ENCODE results near the gene PRKAR1B.

Gene PRKAR1B

GRCh38 chr7:727104-727805 lies at the start of gene PRKAR1B:
PRKAR1B (minus strand) TSS chr7:727281; CDS start chr7:711505, 15,776 bp downstream.
- no peak for DNase-seq

DNA sequence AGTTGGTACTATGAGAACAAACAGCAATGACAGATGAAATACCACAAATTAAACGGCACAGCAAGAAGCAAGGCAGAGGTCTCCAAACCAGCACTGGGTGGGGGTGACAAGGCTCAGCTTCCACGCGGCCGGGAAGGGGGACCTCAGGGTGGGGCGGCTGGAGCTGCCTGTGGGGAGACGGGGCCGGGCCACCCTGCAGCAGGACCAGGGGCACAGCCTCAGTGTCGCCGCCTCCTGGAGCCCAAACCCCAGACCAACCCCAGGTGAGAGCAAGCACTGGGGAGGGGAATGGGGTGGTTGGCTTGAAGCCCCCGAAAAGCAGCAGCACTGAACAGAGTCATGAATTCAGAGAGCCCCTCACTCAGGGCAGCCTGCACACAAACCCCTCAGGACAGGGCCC lies 49.3 kb upstream of the PRKAR1B start:
- DNase-seq = no peak

- DNase-seq = peak; percentile 3
These were observed 47.4 kb upstream of the PRKAR1B start for GRCh38 chr7:774161-775109.

DNA sequence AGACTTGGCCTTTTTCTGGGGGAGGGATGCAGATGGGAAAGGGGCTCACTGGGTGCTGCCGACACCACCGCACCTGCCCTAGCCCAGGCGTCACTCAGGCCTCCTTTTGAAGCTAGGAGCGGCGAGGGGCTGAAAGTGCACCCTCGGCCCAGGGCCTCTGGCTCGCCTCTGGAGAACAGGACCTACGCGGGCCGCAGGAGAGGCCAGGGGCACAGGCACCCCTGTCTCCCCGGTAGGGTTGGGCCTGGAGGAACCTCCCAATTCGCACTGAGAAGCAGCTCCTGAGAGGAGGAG lies 46.5 kb upstream of the PRKAR1B start:
- DNase-seq = no peak

GRCh38 chr7:772861-773621 lies 46.0 kb upstream of the PRKAR1B start:
- DNase-seq = no peak

GRCh38 chr7:772392-772791 lies 45.3 kb upstream of the PRKAR1B start:
- no peak for DNase-seq

- DNase-seq = no peak
These were observed 44.9 kb upstream of the PRKAR1B start for GRCh38 chr7:772005-772294.

DNA sequence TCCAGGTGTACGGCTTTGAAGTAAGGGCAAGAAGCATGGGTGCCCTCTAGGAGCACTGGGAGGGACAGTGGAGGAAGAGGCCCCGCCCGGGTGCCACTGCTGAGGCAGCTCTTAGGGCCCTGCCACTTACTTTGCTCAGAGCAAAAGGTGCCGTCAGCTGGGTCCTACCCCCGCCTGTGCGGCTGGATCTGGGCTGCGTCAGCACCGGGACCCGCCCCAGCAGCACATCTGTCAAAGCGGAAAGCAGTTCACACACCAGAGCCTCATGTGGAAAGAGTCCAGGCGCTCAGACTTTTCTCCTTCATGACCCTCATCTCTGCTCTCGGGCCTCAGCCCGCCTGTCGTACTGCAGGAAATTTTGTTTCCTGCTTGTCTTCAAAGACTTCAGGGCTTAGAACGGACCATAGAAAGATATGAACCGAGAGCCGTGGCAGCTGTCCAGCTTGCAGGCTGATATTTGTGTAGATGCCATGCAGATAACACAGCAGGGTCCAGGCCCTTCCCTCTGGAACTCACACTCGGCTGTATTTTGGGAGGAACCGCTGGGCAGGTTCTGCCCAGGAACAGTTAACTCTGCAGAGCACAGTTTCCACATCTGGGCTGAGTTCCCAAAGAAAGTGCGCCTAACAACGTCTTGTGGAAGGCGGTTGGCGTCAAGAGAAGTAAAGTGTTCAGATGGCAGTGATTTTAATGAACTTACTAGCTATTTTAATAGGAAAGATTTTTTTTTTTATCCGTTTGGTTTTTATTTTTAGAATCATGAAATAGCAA lies 44.3 kb upstream of the PRKAR1B start:
- no peak for DNase-seq

GRCh38 chr7:770741-771166 lies 43.7 kb upstream of the PRKAR1B start:
- no peak for DNase-seq

- DNase-seq = no peak
These were observed 43.3 kb upstream of the PRKAR1B start for GRCh38 chr7:770336-770735.

DNA sequence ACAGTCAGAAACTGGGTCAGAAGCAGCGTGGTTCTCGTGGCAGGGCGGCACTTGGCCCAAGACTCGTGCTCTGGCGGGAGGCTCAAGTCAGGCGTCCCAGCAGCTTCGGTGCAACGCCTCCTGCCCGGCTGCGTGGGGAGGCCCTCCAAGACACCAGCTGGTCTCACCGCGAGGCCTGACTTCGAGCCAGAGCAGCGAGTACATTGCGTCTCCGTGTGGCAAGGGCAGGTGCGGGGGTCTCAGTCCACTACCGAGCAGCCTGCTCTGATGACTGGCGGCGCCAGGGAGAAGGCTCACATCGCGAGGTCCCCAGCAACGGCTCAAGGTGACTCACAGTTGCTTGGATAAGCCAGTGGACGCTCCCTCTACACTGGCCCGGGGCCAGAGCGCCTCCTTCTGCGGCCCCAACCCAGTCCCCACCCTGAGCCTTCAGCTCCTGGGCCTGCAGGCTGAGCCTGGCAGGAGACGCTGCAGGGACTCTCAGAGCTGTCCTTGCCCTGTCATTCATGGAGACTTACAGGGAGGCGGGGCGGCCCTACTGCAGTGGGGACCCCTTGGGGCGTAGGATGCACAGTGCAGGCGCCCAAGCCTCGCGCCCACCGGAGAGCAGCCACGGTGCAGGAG lies 41.9 kb upstream of the PRKAR1B start:
- no peak for DNase-seq

DNA sequence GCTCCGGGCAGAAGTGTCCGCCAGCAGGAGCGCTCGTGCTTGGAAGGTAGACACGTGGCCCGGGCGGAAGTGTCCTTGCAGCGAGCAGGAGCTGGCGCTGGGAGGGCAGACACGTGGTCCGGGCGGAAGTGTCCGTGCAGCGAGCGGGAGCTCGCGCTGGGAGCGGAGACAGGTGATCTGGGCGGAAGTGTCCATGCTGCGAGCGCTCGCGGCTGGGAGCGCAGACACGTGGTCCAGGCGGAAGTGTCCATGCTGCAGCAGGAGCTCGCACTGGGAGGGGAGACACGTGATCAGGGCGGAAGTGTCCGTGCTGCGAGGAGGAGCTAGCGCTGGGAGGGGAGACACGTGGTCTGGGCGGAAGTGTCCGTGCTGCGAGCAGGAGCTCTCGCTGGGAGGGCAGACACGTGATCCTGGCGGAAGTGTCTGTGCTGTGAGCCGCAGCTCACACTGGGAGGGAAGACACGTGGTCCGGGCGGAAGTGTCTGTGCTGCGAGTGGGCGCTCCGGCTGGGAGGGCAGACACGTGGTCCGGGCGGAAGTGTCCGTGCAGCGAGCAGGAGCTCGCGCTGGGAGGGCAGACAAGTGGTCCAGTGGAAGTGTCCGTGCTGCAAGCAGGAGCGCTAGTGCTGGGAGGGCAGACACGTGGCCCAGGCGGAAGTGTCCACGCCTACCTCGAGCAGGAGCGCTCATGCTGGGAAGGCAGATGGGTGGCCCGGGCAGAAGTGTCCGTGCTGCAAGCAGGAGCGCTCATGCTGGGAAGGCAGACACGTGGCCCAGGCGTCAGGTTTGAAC lies 41.1 kb upstream of the PRKAR1B start:
- no peak for DNase-seq

GRCh38 chr7:767580-767940 lies 40.5 kb upstream of the PRKAR1B start:
- DNase-seq = no peak

- DNase-seq = no peak
These were observed 38.3 kb upstream of the PRKAR1B start for GRCh38 chr7:765383-765782.

GRCh38 chr7:763762-764161 lies 36.7 kb upstream of the PRKAR1B start:
- DNase-seq = peak; percentile 28

- DNase-seq = no peak
These were observed 35.8 kb upstream of the PRKAR1B start for GRCh38 chr7:762885-763284.

GRCh38 chr7:761631-762030 lies 34.5 kb upstream of the PRKAR1B start:
- DNase-seq = no peak

GRCh38 chr7:761101-761500 lies 34.0 kb upstream of the PRKAR1B start:
- no peak for DNase-seq

GRCh38 chr7:760006-760405 lies 32.9 kb upstream of the PRKAR1B start:
- no peak for DNase-seq

- no peak for DNase-seq
These were observed 32.5 kb upstream of the PRKAR1B start for GRCh38 chr7:759569-759968.

DNA sequence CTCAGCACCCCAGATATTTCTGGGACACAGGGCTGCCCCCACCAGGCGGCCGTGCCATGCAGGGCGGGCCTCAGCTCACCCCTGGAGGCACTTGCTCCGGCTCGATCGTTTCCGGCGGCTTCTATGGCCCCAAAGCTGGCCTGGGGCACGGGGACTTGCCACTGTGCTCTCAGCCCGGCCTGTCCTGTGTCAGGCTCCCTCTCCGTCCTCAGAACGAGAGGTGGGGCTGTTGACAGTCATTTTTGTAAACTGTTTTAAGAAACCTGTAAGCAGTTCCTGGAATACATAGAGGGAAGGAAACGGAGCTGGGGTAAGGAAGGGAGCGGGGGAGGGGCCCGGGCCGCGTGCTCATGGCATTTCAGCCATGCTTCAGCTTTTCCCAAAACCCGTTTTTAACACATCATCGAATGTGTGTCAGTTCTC lies 30.7 kb upstream of the PRKAR1B start:
- DNase-seq = no peak
